Body of pancreas (tissue), 4 donors: ENCODE measurements around the gene FAM107B. TPM values are rescaled to one million over a fixed set of nuclear protein-coding genes. Genes with fewer than 3 reads are reported as not detected.

Experiments used
- ATAC-seq: fragments of 150-250 bp; one replicate; pipeline ENCODE4 v1.9.1; 2016
- DNase-seq, 4 donors: peaks; one replicate each; pipeline ENCODE4 v3.0.0-alpha.2; 2019
- H3K27ac ChIP-seq, 4 donors: fragments of 200-600 bp; sonication (generic); 1 replicate in 3 of 4; 2 replicates in 1 of 4; pipeline versions ENCODE4 v1.5.1 to v1.6.1; 2016 to 2019; ENCODE audit warnings: mild to moderate bottlenecking in 1 of 4, mixed read lengths in 1 of 4, moderate library complexity in 1 of 4
- H3K27me3 ChIP-seq, 2 donors: fragments of 200-600 bp; sonication (generic); one replicate each; pipeline ENCODE4 v1.6.0; 2016; ENCODE audit warnings: mild to moderate bottlenecking in 1 of 2
- H3K36me3 ChIP-seq, 2 donors: fragments of 200-600 bp; sonication (generic); replicated peaks in 1 of 2; 2 replicates each; pipeline ENCODE4 v1.5.1; 2016; ENCODE audit warnings: low read depth in 2 of 2; ENCODE audit not compliant: insufficient read depth in 1 of 2
- H3K4me1 ChIP-seq: fragments of 200-600 bp; sonication (generic); one replicate; pipeline ENCODE4 v1.6.0; 2016
- H3K4me3 ChIP-seq, 2 donors: fragments of 200-600 bp; sonication (generic); 1 replicate in 1 of 2; 2 replicates in 1 of 2; pipeline ENCODE4 v1.5.1; 2016 to 2019
- H3K9me3 ChIP-seq, 3 donors: fragments of 200-600 bp; sonication (generic); 1 replicate in 2 of 3; 2 replicates in 1 of 3; pipeline ENCODE4 v1.5.1; 2016
- CTCF ChIP-seq, 7 experiments: fragments of 450-650 bp in 4 of 7; fragments of 200-600 bp in 3 of 7; sonication (generic) in 3 of 7; IDR thresholded peaks; one replicate each; pipeline ENCODE4 v1.5.1; 2016 to 2019; ENCODE audit warnings: antibody characterized with exemption in 7 of 7
- POLR2A ChIP-seq, 3 donors: fragments of 450-650 bp; IDR thresholded peaks; one replicate each; pipeline ENCODE4 v1.6.1; 2016; ENCODE audit warnings: antibody characterized with exemption in 3 of 3, mild to moderate bottlenecking in 2 of 3
- WGBS, 2 donors: methylation state at CpG; one replicate each; pipeline ENCODE4 v1.1.5; 2017; 5-methylcytosine and 5-hydroxymethylcytosine counted together
- intact Hi-C: fragments of 100-400 bp; cut with DNase I; formaldehyde crosslinking; loops from one replicate; pipeline ENCODE4 v1.15.1; 2023
- total RNA-seq, 2 donors: library from RNA; depleted of rRNA; stranded (reverse); fragments of >200 nt; gene quantifications; one replicate each; pipeline ENCODE4 v1.1.0, GENCODE V29; 2016

Gene FAM107B
- total RNA-seq, 2 donors from 2014 or later = 19.4 to 45.9 TPM

- TF ChIP-seq POLR2A (IDR thresholded peaks at IDR 0.05) = no peak
- TF ChIP-seq CTCF (IDR thresholded peaks at IDR 0.05) = no peak
- WGBS, 2 donors = 84 to 87% methylated on average over 7 of the region's 7 CpGs
- Histone ChIP-seq H3K9me3 (no peaks in the 10 kb centered on the region), H3K27me3 (no peaks in the 10 kb centered on the region), H3K4me3 (no peak overlapping the region), H3K36me3 (no peaks in the 10 kb centered on the region), H3K4me1 (no peaks in the 10 kb centered on the region), H3K27ac (no peak overlapping the region)
- intact Hi-C loops = no loop called here
- no peak for DNase-seq
- ATAC-seq = no peak
Measured at GRCh38 chr10:14772399-14772798, 2.3 kb downstream of the FAM107B start.

GRCh38 chr10:14770927-14771326 lies 3.8 kb downstream of the FAM107B start:
- TF ChIP-seq POLR2A (IDR thresholded peaks at IDR 0.05) = no peak
- no peak for TF ChIP-seq CTCF (IDR thresholded peaks at IDR 0.05)
- no peaks in the 10 kb centered on the region for H3K9me3 ChIP-seq
- WGBS, 2 donors = 64 to 83% methylated on average over 2 of the region's 2 CpGs

GRCh38 chr10:14761372-14761771 lies 13.3 kb downstream of the FAM107B start:
- no peak overlapping the region for H3K4me3 ChIP-seq
- no peaks in the 10 kb centered on the region for H3K36me3 ChIP-seq
- no peak for DNase-seq
- no peaks in the 10 kb centered on the region for H3K27me3 ChIP-seq
- peaks cover 3% of the 10 kb centered on the region for H3K4me1 ChIP-seq
- intact Hi-C loops = no loop called here
- TF ChIP-seq POLR2A (IDR thresholded peaks at IDR 0.05) = no peak
- no peak for TF ChIP-seq CTCF (IDR thresholded peaks at IDR 0.05)
- no peak overlapping the region for H3K27ac ChIP-seq
- WGBS, 2 donors = 83 to 88% methylated on average over 5 of the region's 5 CpGs
- no peak for ATAC-seq
- no peaks in the 10 kb centered on the region for H3K9me3 ChIP-seq

More at GRCh38 chr10:14770927-14771326, 3.8 kb downstream of the FAM107B start:
- intact Hi-C loops = no loop called here
- DNase-seq (no peak), ATAC-seq (no peak)
- Histone ChIP-seq H3K4me3 (no peak overlapping the region), H3K4me1 (no peaks in the 10 kb centered on the region), H3K27me3 (no peaks in the 10 kb centered on the region), H3K36me3 (no peaks in the 10 kb centered on the region), H3K27ac (no peak overlapping the region)

GRCh38 chr10:14758994-14759664 lies 15.6 kb downstream of the FAM107B start:
- no peaks in the 10 kb centered on the region for H3K27me3 ChIP-seq
- TF ChIP-seq CTCF (IDR thresholded peaks at IDR 0.05) = peak in 5 of 7 experiments; percentile 18 to 58 (median 51)
- no peak for TF ChIP-seq POLR2A (IDR thresholded peaks at IDR 0.05)
- DNase-seq (peak; percentile 52 to 74 (median 62)), ATAC-seq (peak; percentile 55)
- 71 to 78% methylated on average over 8 of the region's 8 CpGs for WGBS, 2 donors
- intact Hi-C loops = no loop called here
- H3K9me3 ChIP-seq = no peaks in the 10 kb centered on the region
- no peak overlapping the region for H3K4me3 ChIP-seq
- no peak overlapping the region for H3K27ac ChIP-seq
- H3K4me1 ChIP-seq = peaks cover 3% of the 10 kb centered on the region
- H3K36me3 ChIP-seq = no peaks in the 10 kb centered on the region

GRCh38 chr10:14758451-14758850 lies 16.2 kb downstream of the FAM107B start:
- WGBS, 2 donors = 92 to 94% methylated on average over 9 of the region's 9 CpGs
- ATAC-seq = no peak
- DNase-seq = no peak
- no peaks in the 10 kb centered on the region for H3K36me3 ChIP-seq
- TF ChIP-seq POLR2A (IDR thresholded peaks at IDR 0.05) = no peak
- no peak for TF ChIP-seq CTCF (IDR thresholded peaks at IDR 0.05)
- H3K27ac ChIP-seq = no peak overlapping the region
- no peak overlapping the region for H3K4me3 ChIP-seq
- no peaks in the 10 kb centered on the region for H3K9me3 ChIP-seq
- intact Hi-C loops = no loop called here
- no peaks in the 10 kb centered on the region for H3K27me3 ChIP-seq
- peaks cover 3% of the 10 kb centered on the region for H3K4me1 ChIP-seq
